GM19035 (cell line): ENCODE measurements around the gene NCOA7.
"Not testable (repeated sequence)": the region's sequence is repeated elsewhere in the genome, so short reads cannot be mapped to it uniquely, and the experiment has no call there.

Experiments
- ATAC-seq: cut with Tn5 transposase; IDR thresholded peaks from one replicate; pipeline ENCODE4 v1.9.1; 2021; ENCODE audit not compliant: unreplicated experiment

The NCOA7 gene

GRCh38 chr6:125753218-125753936 lies 37.4 kb upstream of the NCOA7 start:
- no peak for ATAC-seq

- ATAC-seq, result no peak
These were observed 36.9 kb upstream of the NCOA7 start for GRCh38 chr6:125753937-125754259.

GRCh38 chr6:125754566-125754965 lies 36.2 kb upstream of the NCOA7 start:
- no peak for ATAC-seq

- no peak for ATAC-seq
These were observed 31.4 kb upstream of the NCOA7 start for GRCh38 chr6:125759184-125759902.

- ATAC-seq, result no peak
These were observed 30.8 kb upstream of the NCOA7 start for GRCh38 chr6:125759959-125760457.

GRCh38 chr6:125764121-125764671 lies 26.6 kb upstream of the NCOA7 start:
- no peak for ATAC-seq

GRCh38 chr6:125765944-125766343 lies 24.8 kb upstream of the NCOA7 start:
- no peak for ATAC-seq

GRCh38 chr6:125766641-125767040 lies 24.1 kb upstream of the NCOA7 start:
- ATAC-seq, result no peak

GRCh38 chr6:125769147-125769783 lies 21.5 kb upstream of the NCOA7 start:
- no peak for ATAC-seq

- no peak for ATAC-seq
These were observed 17.1 kb upstream of the NCOA7 start for GRCh38 chr6:125773387-125774341.

- not testable (repeated sequence) for ATAC-seq
These were observed 14.5 kb upstream of the NCOA7 start for GRCh38 chr6:125776107-125776826.

GRCh38 chr6:125779924-125780539 lies 10.7 kb upstream of the NCOA7 start:
- ATAC-seq, result peak; percentile 84

- peak; percentile 79 for ATAC-seq
These were observed 10.0 kb upstream of the NCOA7 start for GRCh38 chr6:125780540-125781313.

GRCh38 chr6:125781314-125781868 lies 9.4 kb upstream of the NCOA7 start:
- ATAC-seq, result peak; percentile 41

GRCh38 chr6:125784365-125784764 lies 6.4 kb upstream of the NCOA7 start:
- ATAC-seq, result no peak

- no peak for ATAC-seq
These were observed 3.0 kb upstream of the NCOA7 start for GRCh38 chr6:125787791-125788190.

- ATAC-seq, result no peak
These were observed 1.6 kb upstream of the NCOA7 start for GRCh38 chr6:125789167-125789566.

- ATAC-seq, result peak; percentile 25
These were observed 993 bp upstream of the NCOA7 start for GRCh38 chr6:125789576-125790357.
